ENCODE results near the gene IL36B. TPM values are rescaled to one million over a fixed set of nuclear protein-coding genes. Genes with fewer than 3 reads are reported as not detected.

The IL36B gene
- total and polyA plus RNA-seq, 9 donors: not detected

DNA sequence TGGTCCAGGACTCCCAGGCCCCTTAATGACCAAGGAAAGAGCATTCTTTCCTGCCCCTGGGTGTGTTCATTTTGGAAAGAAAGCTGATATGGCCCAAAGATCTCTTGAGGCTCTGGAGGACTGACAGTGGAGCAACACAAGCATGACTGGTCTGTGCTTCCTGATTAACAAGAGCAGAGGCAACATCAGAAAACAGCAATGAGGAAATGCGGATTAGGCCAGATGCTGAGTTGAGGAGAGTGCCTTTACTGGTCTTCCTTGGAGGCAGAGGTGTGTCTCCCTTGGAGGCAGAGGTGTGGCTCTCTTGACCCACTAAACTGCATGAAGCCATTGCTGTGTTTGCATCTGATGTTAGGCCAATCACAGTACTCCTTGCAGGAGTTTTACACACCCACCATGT, 19.9 kb downstream of the IL36B start:
- Histone ChIP-seq H3K4me1 (ENCODE audit: control insufficient read depth, insufficient read depth, low read length) (no peaks in the 10 kb centered on the region), H3K36me3 (ENCODE audit: control insufficient read depth, insufficient read depth, low read length) (no peaks in the 10 kb centered on the region), H3K27ac (ENCODE audit: low read length) (no peak overlapping the region), H3K9me3 (replicated peaks; ENCODE audit: control insufficient read depth, low read depth, low read length) (no peaks in the 10 kb centered on the region), H3K4me3 (ENCODE audit: low read length) (no peak overlapping the region), H3K27me3 (ENCODE audit: control insufficient read depth, insufficient read depth, low read length) (no peaks in the 10 kb centered on the region)
- DNase-seq: no peak
- WGBS (ENCODE audit: insufficient coverage): 100% methylated on average over 1 of the region's 1 CpG

DNA sequence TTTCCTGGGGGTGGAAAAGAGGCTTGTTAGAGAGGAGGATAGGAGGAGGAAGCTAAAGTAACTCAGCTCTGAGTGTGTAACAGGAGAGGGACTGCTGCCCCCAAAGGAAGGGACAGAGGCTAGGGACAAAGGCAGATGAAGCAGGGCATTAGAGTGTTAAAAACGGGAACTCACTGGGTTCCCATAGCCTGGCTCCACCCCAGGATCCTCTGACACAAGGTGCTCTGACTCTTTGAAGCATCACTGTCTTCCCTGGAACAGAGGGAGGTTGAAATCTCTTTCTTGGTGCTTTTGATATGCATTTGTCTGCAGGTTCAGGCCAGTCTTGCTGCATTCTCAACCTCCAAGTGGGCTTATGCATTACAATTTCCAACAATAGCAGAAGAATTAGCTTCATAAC, 24.6 kb downstream of the IL36B start:
- no CpG with 5 or more reads among the region's 1 CpG for WGBS (ENCODE audit: insufficient coverage)
- H3K27ac ChIP-seq (ENCODE audit: low read length): no peak overlapping the region
- no peaks in the 10 kb centered on the region for H3K27me3 ChIP-seq (ENCODE audit: control insufficient read depth, insufficient read depth, low read length)

DNA sequence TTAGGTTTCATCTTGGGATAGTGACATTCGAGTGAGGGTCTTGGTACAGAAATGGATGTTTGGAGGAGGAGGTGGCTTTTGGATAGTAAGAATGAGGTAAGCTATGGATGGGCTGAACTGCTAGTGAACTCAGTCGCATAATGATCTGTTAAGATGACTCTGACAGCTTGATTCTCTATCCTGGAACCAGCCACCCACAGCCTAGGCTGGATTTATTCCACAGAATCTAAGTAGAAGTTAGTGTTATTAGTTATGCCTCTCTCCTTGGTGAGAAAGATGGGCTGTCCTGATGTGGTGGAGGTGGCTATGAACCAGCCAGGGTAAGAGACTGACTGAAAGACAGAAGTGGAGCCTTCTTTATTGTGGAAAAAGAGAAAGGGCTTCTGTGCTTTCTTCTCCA, 25.0 kb downstream of the IL36B start:
- no peaks in the 10 kb centered on the region for H3K4me1 ChIP-seq (ENCODE audit: control insufficient read depth, insufficient read depth, low read length)
- WGBS (ENCODE audit: insufficient coverage): 67% methylated on average over 1 of the region's 2 CpGs
- H3K27me3 ChIP-seq (ENCODE audit: control insufficient read depth, insufficient read depth, low read length): no peaks in the 10 kb centered on the region
- DNase-seq: no peak
- no peak overlapping the region for H3K27ac ChIP-seq (ENCODE audit: low read length)
- no peak overlapping the region for H3K4me3 ChIP-seq (ENCODE audit: low read length)
- H3K36me3 ChIP-seq (ENCODE audit: control insufficient read depth, insufficient read depth, low read length): no peaks in the 10 kb centered on the region
- no peaks in the 10 kb centered on the region for H3K9me3 ChIP-seq (replicated peaks; ENCODE audit: control insufficient read depth, low read depth, low read length)

More for the DNA sequence above, 24.6 kb downstream of the IL36B start:
- Histone ChIP-seq H3K9me3 (replicated peaks; ENCODE audit: control insufficient read depth, low read depth, low read length) (no peaks in the 10 kb centered on the region), H3K4me3 (ENCODE audit: low read length) (no peak overlapping the region), H3K4me1 (ENCODE audit: control insufficient read depth, insufficient read depth, low read length) (no peaks in the 10 kb centered on the region), H3K36me3 (ENCODE audit: control insufficient read depth, insufficient read depth, low read length) (no peaks in the 10 kb centered on the region)
- no peak for DNase-seq

DNA sequence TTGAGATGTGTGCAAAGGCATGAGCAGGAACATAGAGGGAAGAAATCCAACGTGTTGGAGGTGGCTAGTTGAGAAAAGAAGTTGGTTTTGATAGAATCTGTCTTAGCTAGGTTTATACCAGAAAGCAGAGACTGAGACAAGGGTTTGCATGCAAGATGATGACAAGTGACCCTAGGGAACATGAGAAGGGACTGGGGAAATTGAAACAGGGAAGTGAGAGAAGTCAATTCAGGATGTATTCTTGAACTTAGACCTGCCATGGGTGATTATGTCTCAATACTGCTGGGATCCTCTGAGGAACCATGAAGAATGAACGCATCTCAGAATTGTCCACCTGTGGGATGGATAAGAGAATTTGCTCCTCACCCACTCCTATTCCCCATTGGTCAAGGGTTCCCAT, 26.9 kb downstream of the IL36B start:
- no peaks in the 10 kb centered on the region for H3K4me1 ChIP-seq (ENCODE audit: control insufficient read depth, insufficient read depth, low read length)
- H3K4me3 ChIP-seq (ENCODE audit: low read length): no peak overlapping the region
- peak; percentile 9 for DNase-seq
- no peaks in the 10 kb centered on the region for H3K36me3 ChIP-seq (ENCODE audit: control insufficient read depth, insufficient read depth, low read length)
- no peak overlapping the region for H3K27ac ChIP-seq (ENCODE audit: low read length)
- H3K27me3 ChIP-seq (ENCODE audit: control insufficient read depth, insufficient read depth, low read length): no peaks in the 10 kb centered on the region
- WGBS (ENCODE audit: insufficient coverage): 5% methylated on average over 1 of the region's 2 CpGs
- H3K9me3 ChIP-seq (replicated peaks; ENCODE audit: control insufficient read depth, low read depth, low read length): no peaks in the 10 kb centered on the region

DNA sequence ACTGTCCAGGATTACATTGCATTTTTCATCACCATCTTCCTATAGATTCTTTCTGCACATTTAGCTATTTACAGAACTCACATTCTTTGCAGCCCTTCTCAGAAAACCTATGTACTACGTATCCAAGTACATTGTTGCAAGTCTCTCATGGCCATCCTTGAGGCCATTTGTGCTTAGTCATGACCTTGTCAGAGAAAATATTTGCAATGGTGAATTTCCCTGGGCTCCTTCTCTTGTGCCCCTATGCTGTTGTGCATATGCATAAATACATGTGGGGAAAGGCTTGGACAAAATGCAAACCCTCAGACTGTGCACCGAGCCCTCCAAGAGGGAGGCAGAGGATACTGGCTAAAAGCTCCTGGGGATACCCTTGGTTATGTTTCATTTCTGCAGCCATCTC, 27.9 kb downstream of the IL36B start:
- no peak for DNase-seq
- H3K27me3 ChIP-seq (ENCODE audit: control insufficient read depth, insufficient read depth, low read length): no peaks in the 10 kb centered on the region
- no peaks in the 10 kb centered on the region for H3K9me3 ChIP-seq (replicated peaks; ENCODE audit: control insufficient read depth, low read depth, low read length)
- no peaks in the 10 kb centered on the region for H3K36me3 ChIP-seq (ENCODE audit: control insufficient read depth, insufficient read depth, low read length)
- no CpG with 5 or more reads among the region's 2 CpGs for WGBS (ENCODE audit: insufficient coverage)
- H3K4me1 ChIP-seq (ENCODE audit: control insufficient read depth, insufficient read depth, low read length): no peaks in the 10 kb centered on the region
- H3K4me3 ChIP-seq (ENCODE audit: low read length): no peak overlapping the region
- H3K27ac ChIP-seq (ENCODE audit: low read length): no peak overlapping the region

DNA sequence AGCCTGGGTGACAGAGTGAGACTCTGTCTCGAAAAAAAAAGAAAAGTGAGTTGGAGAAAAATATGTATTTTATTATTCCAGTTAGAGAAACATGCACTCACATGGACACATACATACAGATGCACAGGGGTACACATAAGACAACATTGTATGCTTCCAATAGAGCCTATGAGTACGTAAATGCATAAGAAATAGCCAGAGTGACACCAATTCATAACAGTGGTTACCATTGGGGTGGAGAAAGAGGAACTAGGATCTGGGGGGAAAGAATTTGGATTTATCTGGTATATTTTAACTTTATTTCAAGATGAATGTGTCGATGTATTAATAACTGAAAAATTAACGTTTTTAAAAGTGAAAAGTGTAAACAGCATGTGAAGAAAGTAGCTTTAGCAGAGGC, 31.4 kb downstream of the IL36B start:
- H3K27me3 ChIP-seq (ENCODE audit: control insufficient read depth, insufficient read depth, low read length): no peaks in the 10 kb centered on the region
- H3K4me1 ChIP-seq (ENCODE audit: control insufficient read depth, insufficient read depth, low read length): no peaks in the 10 kb centered on the region
- no peak overlapping the region for H3K4me3 ChIP-seq (ENCODE audit: low read length)
- H3K9me3 ChIP-seq (replicated peaks; ENCODE audit: control insufficient read depth, low read depth, low read length): no peaks in the 10 kb centered on the region
- H3K27ac ChIP-seq (ENCODE audit: low read length): no peak overlapping the region
- 42% methylated on average over 3 of the region's 4 CpGs for WGBS (ENCODE audit: insufficient coverage)
- no peaks in the 10 kb centered on the region for H3K36me3 ChIP-seq (ENCODE audit: control insufficient read depth, insufficient read depth, low read length)
- no peak for DNase-seq

DNA sequence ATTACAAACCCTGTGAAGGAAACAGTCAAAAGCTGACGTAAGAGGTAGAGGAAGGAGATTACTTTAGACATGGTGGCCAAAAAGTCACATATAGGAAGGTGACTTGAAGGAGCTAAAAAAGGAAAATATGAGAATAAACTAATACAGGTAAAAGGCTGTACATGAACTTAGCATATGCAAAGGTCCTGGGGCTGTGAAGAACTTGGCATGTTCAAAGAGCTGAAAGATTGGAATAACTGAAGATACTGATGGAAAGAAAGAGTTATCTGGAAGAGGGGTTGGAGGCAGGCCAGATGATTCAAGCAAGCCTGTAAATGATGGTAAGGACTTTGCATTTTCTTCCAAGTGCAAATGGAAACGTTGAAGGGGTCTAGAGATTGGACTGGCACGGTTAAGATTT, 34.2 kb downstream of the IL36B start:
- H3K4me3 ChIP-seq (ENCODE audit: low read length): no peak overlapping the region
- WGBS (ENCODE audit: insufficient coverage): 90% methylated on average over 3 of the region's 3 CpGs
- no peak for DNase-seq
- no peaks in the 10 kb centered on the region for H3K27me3 ChIP-seq (ENCODE audit: control insufficient read depth, insufficient read depth, low read length)
- H3K27ac ChIP-seq (ENCODE audit: low read length): no peak overlapping the region
- H3K9me3 ChIP-seq (replicated peaks; ENCODE audit: control insufficient read depth, low read depth, low read length): no peaks in the 10 kb centered on the region
- no peaks in the 10 kb centered on the region for H3K36me3 ChIP-seq (ENCODE audit: control insufficient read depth, insufficient read depth, low read length)
- no peaks in the 10 kb centered on the region for H3K4me1 ChIP-seq (ENCODE audit: control insufficient read depth, insufficient read depth, low read length)

DNA sequence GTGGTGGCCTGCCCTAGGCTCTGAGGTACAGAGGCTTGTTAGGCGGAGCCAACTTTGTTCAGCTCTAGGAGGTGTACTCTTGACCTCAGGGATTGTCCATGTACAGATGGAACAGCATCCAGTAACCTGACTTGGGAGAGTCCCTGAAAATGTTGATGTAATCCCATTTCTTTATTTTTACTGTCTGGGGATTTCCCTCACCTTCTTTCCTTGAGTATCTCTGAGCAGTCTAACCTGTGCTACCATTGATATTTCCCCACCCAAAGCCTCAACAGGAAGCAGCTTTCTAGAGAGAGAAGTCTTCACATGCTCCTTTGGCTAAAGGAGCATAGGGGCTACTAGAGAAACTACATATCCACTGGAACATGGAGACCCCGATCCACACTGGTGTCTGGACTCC, 37.0 kb downstream of the IL36B start:
- DNase-seq: no peak
- Histone ChIP-seq H3K9me3 (replicated peaks; ENCODE audit: control insufficient read depth, low read depth, low read length) (no peaks in the 10 kb centered on the region), H3K27ac (ENCODE audit: low read length) (no peak overlapping the region), H3K27me3 (ENCODE audit: control insufficient read depth, insufficient read depth, low read length) (no peaks in the 10 kb centered on the region), H3K4me1 (ENCODE audit: control insufficient read depth, insufficient read depth, low read length) (no peaks in the 10 kb centered on the region), H3K36me3 (ENCODE audit: control insufficient read depth, insufficient read depth, low read length) (no peaks in the 10 kb centered on the region), H3K4me3 (ENCODE audit: low read length) (no peak overlapping the region)
- WGBS (ENCODE audit: insufficient coverage): 95% methylated on average over 2 of the region's 2 CpGs

DNA sequence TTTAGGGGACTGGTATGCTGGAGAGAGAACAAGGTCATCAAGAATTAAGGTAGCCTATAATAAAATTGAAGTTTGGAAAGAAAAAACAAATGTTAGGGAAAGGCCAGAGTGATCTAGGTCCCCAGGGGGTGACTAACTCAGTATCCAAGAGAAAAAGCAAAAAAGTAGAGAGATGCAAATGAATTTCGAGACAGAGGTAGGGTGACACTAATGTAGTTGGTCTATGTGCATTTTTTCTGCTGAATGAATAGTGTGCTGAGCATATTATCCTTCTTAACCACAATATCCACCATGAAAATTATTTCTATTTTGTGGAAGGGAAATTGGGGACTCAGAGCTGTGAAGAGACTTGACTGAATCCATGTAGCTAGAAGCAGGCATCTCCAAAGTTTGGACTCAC, 37.6 kb downstream of the IL36B start:
- H3K27ac ChIP-seq (ENCODE audit: low read length): no peak overlapping the region
- no peaks in the 10 kb centered on the region for H3K27me3 ChIP-seq (ENCODE audit: control insufficient read depth, insufficient read depth, low read length)
- H3K4me3 ChIP-seq (ENCODE audit: low read length): no peak overlapping the region
- no peaks in the 10 kb centered on the region for H3K9me3 ChIP-seq (replicated peaks; ENCODE audit: control insufficient read depth, low read depth, low read length)
- no peak for DNase-seq
- WGBS (ENCODE audit: insufficient coverage): no CpG with 5 or more reads among the region's 1 CpG
- no peaks in the 10 kb centered on the region for H3K36me3 ChIP-seq (ENCODE audit: control insufficient read depth, insufficient read depth, low read length)
- H3K4me1 ChIP-seq (ENCODE audit: control insufficient read depth, insufficient read depth, low read length): no peaks in the 10 kb centered on the region

DNA sequence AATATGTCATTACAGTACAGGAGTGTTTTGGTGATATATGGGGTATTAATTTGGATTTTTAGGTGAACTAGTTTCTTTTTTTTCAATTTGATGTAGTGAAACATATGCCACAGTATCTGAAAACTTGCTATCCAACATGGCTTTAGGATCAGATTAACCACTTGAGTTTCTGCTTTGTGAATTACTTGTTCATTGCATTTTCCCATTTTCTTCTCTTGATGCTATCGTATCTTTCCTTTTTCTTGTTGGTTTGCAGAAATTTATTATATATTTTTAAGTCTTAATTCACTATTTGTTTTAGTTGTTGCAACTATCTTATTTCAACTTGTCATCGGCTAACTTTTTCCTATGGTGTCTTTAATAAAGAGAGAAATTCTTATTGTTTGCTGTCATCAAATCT, 38.6 kb downstream of the IL36B start:
- no peak for DNase-seq
- no peaks in the 10 kb centered on the region for H3K9me3 ChIP-seq (replicated peaks; ENCODE audit: control insufficient read depth, low read depth, low read length)
- no CpG with 5 or more reads among the region's 2 CpGs for WGBS (ENCODE audit: insufficient coverage)
- no peaks in the 10 kb centered on the region for H3K36me3 ChIP-seq (ENCODE audit: control insufficient read depth, insufficient read depth, low read length)
- no peak overlapping the region for H3K27ac ChIP-seq (ENCODE audit: low read length)
- H3K27me3 ChIP-seq (ENCODE audit: control insufficient read depth, insufficient read depth, low read length): no peaks in the 10 kb centered on the region
- no peaks in the 10 kb centered on the region for H3K4me1 ChIP-seq (ENCODE audit: control insufficient read depth, insufficient read depth, low read length)
- H3K4me3 ChIP-seq (ENCODE audit: low read length): no peak overlapping the region

DNA sequence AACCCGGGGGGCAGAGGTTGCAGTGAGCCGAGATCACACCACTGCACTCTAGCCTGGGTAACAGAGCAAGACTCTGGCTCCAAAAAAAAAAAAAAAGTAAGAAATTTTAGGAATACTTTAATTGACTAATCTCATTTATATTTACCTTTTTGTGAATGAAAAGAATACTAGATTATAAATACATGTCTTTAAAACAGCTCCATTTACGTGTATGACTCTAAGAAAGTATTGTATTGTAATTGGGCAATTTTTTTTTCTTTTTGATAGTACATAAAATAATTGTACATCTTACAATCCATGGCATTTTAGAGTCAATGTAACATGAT, 39.4 kb downstream of the IL36B start:
- Histone ChIP-seq H3K27ac (ENCODE audit: low read length) (no peak overlapping the region), H3K36me3 (ENCODE audit: control insufficient read depth, insufficient read depth, low read length) (no peaks in the 10 kb centered on the region), H3K9me3 (replicated peaks; ENCODE audit: control insufficient read depth, low read depth, low read length) (no peaks in the 10 kb centered on the region), H3K27me3 (ENCODE audit: control insufficient read depth, insufficient read depth, low read length) (no peaks in the 10 kb centered on the region), H3K4me3 (ENCODE audit: low read length) (no peak overlapping the region), H3K4me1 (ENCODE audit: control insufficient read depth, insufficient read depth, low read length) (no peaks in the 10 kb centered on the region)
- 100% methylated on average over 1 of the region's 3 CpGs for WGBS (ENCODE audit: insufficient coverage)
- DNase-seq: no peak

Measured in muscle of leg (tissue), 11 donors.